Medulla oblongata (tissue), 1 donor: ENCODE data around the gene ZBTB16.

ENCODE experiments used
- DNase-seq: peaks from one replicate; pipeline ENCODE4 v3.0.0-alpha.2; 2015; ENCODE audit errors: extremely low spot score

ZBTB16 gene

GRCh38 chr11:114261791-114262190 lies 202.3 kb downstream of the ZBTB16 start:
- no peak for DNase-seq

DNA sequence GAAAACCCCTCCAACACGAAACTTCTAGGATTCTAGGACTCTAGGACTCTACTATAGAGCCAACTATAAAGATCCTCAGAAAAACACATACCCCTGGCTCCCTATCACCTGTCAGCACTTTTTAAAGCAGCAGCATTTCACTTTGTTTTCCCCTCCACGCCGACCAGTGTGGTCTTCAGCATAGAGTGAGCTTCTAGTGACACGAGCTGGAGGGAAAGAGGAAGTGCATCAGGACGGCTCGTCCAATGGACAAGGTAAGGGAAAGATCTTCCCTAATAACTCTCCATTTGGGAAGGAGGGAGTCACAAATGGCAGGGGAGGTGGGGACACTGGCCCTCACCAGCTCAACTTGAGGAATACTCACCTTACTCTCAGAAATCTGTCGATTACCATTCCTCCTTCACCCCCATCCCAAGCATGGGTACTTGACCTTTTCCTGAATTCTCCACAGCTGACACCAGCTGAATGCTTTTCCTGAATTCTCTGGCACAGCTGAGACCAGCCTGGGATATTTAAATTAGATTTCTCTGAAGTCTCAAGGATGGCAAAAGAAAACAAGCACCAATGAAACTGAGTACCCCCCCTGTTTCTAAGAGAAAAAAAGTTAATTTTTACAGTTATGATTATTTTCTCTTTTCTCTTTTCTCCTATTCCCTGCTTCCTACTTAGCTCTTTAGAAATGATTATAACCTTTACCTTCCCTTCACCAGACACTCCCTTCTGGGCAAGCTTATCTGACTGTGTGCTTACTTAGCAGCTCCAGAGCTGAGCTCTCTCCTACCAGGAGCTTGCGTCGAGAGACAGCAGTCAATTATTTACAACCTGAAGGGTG lies 203.4 kb downstream of the ZBTB16 start:
- DNase-seq: peak; percentile 80

DNA sequence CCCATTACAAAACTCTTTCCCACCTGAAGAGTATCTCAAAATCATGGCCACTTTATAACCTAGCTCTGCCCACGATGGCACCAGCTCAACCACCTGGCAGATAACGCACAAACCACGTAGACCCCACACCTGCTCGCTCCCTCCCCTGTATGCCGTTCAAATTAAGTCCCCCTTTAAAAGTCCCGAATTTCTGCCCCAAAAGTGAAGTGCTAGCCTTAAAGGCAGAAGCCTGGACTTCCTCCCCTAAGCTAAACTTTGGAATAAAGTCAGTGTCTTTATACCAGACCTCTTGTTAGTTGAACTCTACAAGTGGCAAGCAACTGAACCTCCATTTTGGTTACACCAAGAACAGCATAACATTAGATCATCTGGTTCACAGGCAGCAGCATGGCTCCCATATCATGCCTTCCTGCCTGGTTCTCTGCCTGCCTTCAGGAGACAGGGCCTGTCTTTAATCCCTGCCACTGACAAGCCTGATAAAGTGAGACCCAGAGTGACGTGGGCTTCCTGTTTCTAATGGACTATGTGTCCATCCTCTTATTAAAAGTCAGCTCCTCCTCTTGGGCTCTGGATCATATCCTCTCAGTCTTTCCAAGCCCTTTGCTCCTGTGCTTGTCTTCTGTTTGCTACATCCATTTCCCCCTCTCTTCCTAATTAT lies 204.1 kb downstream of the ZBTB16 start:
- no peak for DNase-seq

GRCh38 chr11:114264381-114264780 lies 204.9 kb downstream of the ZBTB16 start:
- no peak for DNase-seq

DNA sequence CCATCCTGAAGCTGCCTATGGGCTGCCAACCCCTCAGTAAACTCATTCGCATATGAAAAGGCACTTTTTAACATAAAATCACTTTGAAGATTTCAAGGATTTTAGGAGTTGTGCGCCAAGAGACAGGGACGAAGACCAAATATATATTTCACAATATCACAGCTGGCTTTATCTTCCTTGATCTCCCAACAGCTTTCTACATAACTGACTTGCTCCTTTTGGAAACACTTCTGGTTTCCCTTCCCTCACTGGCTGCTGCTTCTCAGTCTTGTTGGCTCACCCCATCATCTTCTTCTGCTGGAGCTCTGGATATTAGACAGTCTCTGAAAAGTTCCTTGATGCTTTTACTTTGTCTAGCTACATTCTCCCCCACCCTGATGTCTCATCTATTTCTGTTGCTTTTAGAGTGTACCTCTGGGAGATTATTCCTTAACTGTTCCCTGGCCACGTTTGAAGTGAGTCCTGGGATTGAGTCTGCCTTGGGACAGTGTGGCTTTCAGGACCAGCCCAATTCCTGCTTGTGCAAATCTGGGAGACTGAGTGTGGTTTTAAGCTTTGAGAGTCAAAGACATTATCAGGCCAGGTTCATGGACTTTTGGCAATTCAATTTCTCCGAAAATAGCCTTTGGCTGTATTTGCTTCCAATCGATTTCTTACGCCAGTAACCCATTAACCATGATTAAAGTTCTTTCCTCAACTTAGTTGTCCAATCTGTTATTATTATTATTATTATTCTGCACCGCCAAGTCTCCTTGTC lies 205.8 kb downstream of the ZBTB16 start:
- no peak for DNase-seq

DNA sequence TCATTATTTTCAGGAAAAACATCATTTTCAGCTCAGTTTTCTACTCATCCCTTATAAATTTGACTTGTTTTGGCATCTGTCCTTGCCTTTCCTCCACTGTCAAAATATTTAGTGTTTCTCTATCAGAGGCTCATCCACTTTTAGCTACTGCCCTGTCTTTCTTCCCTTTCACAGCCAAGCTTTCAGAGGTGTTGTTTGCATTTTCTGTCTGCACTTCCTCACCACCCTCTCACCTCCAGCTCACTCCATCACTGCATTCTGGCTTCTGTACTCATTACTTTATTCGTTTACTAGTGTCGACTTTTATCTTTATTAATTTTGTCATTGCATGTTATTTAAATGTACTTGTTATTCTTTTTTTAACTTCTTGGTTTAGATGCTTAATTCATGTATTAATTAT lies 210.0 kb downstream of the ZBTB16 start:
- DNase-seq: no peak

DNA sequence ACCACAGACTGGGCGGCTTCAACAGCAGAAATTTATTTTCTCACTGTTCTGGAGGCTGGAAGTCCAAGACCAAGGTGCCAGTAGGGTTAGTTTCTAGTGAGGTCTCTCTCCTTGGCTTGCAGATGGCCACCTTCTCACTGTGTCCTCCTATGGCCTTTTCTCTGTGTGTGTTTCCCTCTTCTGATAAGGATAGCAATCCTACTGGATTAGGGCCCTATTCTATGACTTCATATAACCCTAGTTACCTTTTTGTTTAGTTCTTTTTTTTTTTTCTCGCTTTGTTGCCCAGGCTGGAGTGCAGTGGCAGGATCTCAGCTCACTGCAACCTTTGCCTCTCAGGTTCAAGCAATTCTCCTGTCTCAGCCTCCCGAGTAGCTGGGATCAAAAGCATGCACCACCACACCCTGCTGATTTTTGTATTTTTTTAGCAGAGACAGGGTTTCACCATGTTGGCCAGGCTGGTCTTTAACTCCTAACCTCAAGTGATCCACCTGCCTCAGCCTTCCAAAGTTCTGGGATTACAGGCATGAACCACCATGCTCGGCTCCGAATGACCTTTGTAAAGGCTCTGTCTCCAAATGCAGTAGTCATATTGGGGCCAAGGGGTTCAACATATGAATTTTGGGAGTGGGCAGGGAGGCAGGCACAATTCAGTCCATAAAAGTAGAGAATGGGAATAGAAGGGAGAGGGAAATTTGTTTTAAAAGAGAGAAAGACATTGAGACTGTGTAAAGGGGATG lies 211.2 kb downstream of the ZBTB16 start:
- DNase-seq: no peak

GRCh38 chr11:114271316-114271715 lies 211.8 kb downstream of the ZBTB16 start:
- DNase-seq: no peak

- no peak for DNase-seq
These were observed 212.8 kb downstream of the ZBTB16 start for GRCh38 chr11:114272311-114272710.

DNA sequence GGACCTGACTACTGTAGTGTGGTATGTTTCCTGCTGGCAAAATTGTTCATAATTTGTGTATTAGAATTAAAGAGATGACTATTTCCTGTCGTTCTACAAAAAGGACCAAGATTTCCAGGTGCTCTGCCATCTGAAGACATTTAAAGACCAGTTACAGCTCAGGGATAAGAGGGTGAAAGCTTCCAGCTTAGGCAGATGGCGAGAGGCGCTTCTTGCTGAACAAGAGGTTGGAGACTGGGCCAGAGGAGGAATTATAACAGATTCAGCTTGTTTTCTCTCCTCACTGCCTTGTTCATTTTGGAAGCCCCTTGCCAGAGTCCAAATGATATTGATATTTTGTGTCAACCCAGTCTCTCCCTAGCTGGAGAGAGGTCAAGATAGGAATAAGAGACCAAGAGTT lies 213.6 kb downstream of the ZBTB16 start:
- no peak for DNase-seq

DNA sequence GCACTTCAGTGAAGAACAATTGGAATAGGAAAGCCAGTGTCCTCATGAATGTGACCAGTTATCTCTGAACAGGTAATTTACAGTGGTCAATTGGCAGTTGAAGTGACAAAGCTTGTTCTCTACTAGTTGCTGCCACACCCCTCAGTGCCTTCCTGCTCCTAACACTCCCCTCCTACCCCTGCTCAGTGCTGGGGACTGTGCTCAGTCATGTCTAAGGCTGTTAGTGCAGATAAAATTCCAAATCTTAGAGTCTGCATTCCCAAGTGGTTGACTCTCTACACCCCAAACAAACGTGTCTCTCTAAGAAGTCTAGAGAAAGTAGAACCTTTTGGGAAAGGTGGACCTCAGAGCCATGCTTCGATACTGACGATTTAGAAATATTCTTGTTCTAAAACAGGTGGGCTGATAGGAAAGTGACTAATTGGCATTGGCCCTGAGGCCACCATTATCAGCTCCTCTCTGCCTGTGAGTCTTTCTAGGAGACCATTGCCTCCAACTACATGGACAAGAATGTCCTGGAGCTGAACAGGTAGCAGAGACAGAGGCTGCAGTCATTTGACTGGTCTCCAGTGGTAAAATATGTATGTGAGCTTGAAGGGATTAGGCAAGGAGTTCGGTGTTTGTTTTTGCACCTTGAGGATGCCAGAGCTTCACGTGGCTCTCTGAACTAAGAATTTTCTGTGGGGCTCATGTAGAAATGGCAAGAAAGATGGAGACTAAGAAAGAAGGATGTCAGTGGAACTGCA lies 214.6 kb downstream of the ZBTB16 start:
- DNase-seq: no peak

DNA sequence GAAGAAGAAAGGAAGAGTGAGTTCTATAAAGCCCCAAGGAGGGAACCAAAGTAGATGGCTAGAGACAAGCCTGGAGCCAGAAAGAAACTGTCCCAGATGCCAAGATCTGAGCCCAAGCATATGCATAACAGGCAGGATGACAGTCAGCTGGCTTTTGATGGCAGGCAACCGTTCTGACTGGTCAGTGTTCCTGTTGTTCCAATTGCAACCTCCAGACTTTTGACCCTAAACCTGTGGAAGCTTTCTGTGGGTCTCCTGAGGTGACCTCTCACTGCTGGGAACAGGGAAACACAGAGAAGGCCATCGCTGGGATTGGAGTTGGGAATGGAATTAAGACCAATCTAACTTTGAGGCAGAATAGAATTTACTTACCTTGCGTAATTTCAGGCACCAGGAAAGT lies 215.1 kb downstream of the ZBTB16 start:
- DNase-seq: no peak

GRCh38 chr11:114275280-114275679 lies 215.8 kb downstream of the ZBTB16 start:
- peak; percentile 80 for DNase-seq

DNA sequence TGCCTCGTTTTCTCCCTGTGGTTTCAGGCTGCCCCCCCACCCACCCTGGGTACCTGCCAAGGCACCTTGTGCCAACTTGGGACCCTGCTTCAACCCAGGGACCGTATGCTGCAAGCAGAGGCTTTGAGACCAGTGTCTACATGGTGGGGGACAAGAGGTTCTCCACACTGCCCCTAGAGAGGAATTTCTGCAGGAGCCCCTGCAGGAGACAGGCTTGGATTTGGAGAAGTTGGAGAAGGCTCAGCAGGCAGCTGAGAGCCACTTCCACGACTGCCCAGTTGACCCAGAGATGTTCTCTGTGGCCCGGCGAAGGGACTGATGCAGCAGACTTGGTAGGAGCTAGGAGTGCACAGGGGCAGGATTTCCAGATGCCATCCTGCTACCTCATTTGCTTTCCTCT lies 216.6 kb downstream of the ZBTB16 start:
- no peak for DNase-seq

DNA sequence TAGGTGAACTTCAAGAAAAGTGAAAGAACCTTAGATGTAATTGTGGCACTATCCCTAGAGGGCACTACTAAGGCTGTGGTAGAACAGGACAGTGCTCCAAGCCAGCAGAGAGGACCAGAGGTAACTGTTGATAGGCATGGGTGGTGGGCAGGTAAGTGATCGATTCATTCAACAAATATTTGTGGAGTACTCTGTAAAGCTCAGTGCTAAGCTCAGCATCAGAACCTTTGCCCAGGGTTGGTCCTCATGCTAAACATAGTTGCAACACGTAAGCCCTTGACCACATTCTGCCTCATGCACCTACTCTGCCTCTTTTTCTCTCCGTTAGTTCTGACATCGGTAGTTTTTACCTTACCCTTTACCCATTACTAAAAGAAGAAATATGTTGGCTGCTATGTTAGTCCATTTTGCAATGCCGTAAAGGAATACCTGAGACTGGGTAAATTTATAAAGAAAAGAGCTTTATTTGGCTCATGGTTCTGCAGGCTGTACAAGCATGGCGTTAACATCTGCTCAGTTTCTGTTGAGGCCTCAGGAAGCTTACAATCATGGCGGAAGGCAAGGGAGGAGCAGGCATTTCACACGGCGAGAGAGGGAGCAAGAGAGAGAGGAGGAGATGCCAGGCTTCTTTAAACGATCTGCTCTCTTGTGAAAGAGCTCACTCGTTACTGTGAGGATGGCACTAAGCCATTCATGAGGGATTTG lies 218.3 kb downstream of the ZBTB16 start:
- no peak for DNase-seq

DNA sequence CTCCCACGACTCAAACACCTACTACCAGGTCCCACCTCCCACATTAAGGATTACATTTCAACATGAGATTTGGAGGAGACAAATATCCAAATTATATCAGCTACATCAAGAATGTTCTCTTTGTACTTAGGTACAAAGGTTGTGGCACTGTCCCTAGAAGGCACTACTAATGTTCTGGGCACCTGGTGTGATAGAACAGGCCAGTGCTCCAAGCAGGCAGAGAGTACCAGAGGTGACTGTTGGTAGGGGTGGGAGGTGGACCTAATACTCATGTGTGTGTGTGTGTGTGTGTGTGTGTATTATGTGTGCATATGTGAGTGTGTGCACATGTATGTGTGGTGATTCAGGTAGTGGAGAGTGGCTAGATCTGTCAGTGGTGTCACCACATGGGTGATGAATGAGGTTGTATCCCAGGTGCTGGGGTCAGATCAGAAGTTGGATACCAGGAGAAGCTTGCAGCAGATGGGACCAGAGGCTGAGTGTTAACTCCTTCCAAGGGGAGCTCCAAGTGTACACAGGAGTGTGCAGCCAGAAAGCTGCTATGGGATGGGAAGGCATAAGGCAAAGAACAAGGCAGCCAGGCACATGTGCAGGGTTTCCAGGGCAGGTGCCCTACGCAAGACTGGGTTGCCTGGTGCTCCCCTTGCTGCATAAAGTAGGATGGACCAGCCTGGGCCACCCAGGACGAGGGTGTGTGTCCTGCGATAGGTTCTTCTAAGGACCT lies 219.0 kb downstream of the ZBTB16 start:
- DNase-seq: no peak

DNA sequence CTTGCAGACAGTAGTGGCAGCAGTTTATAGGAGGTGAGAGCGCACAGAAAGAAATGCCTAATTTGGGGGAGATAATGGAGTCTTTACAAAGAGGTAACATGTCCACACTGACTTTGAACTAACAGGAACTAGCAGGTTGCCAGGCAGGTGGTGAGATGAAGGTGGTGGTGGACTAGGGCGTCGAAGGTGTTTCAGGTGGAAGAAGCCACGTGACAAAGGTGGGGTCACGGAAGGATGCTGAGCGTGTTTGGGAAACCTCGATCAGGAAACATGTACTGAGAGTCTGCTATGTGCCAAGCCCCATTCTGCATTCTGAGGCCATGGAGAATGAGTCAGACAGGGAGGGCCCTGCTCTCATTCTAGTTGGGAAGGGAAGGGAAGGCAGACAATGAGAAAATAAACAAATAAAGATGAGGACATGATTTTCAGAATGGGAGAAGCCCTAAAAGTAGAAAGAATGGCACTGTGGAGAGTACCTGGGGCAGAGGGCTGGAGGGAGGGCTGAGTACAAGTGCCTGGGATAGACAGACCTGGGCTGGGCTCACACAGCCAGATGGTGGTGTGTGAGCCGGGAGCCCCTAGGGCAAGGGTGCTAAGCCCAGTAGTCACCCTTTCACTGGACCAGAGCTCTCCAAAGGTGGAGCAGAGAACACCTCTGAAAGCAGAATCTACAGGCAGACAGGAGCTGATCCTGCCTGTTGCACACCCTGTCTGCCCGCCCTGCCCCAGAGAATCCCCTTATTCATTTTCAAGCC lies 220.5 kb downstream of the ZBTB16 start:
- no peak for DNase-seq

DNA sequence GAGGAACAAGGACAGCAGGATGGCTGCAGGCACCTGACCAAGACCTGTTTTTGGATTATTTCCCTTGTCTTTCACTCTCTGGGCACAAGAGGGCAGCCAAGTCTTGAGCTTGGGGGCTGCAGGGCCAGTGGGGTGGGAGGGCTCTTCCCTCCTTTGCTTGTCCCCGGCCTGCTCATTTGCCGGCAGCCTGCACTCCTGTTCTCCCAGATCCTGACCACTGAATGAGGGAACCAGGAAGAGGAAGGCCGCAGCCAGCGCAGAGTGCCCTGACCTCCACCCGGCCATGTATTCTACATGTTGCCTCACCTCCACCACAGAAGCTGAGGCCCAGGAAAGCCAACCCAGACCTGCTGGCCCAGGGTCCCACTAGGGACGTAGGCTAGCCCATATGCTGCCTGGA lies 221.2 kb downstream of the ZBTB16 start:
- DNase-seq: peak; percentile 55

- no peak for DNase-seq
These were observed 222.0 kb downstream of the ZBTB16 start for GRCh38 chr11:114281388-114281956.
